GM19238 (cell line): ENCODE data around the gene ZFPM1.
A peak's percentile ranks its signal among the peaks of the same experiment; 100 is the strongest.

Experiments used
- DNase-seq: peaks from one replicate; pipeline ENCODE4 v3.0.0; 2011; ENCODE audit warnings: low spot score; ENCODE audit not compliant: insufficient read length

The ZFPM1 gene

DNA sequence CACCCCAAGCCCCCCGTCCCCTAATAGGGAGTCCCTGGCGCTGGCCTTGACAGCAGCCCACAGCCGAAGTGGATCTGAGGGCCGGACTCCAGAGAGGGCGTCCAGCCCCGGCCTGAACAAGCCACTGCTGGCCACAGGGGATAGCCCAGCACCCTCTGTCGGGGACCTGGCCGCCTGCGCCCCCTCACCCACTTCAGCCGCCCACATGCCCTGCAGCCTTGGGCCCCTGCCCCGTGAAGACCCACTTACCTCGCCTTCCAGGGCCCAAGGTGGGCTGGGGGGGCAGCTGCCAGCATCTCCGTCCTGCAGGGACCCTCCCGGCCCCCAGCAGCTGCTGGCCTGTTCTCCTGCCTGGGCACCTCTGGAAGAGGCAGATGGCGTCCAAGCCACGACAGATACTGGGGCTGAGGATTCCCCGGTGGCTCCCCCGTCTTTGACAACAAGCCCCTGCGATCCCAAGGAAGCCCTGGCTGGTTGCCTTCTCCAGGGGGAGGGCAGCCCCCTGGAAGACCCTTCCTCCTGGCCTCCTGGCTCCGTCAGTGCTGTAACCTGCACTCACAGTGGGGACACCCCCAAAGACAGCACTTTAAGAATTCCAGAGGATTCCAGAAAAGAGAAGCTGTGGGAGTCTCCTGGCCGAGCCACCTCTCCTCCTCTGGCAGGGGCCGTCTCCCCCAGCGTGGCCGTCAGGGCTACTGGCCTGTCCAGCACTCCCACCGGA is 19.3 kb upstream of the ZFPM1 start:
- no peak for DNase-seq

DNA sequence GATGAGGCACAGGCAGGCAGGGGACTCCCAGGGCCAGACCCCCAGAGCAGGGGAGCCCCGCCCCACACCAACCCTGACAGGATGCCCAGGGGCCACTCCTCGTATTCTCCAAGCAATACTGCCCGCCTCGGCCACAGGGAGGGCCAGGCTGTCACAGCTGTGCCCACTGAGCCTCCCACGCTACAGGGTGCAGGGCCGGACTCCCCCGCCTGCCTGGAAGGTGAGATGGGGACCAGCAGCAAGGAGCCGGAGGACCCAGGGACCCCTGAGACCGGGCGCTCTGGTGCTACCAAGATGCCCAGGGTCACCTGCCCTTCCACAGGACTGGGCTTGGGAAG is 18.8 kb upstream of the ZFPM1 start:
- DNase-seq = no peak

DNA sequence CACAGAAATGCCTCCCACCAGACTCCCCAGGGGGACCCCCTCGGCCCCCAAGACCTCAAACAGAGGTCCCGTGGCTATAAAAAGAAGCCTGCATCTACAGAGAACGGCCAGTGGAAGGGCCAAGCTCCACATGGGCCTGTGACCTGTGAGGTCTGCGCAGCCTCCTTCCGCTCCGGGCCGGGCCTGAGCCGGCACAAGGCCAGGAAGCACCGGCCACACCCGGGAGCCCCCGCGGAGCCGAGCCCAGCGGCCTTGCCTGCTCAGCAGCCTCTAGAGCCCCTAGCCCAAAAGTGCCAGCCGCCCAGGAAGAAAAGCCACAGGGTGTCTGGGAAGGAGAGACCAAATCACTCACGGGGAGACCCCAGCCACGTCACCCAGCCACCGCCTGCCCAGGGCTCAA is 18.3 kb upstream of the ZFPM1 start:
- DNase-seq = no peak

DNA sequence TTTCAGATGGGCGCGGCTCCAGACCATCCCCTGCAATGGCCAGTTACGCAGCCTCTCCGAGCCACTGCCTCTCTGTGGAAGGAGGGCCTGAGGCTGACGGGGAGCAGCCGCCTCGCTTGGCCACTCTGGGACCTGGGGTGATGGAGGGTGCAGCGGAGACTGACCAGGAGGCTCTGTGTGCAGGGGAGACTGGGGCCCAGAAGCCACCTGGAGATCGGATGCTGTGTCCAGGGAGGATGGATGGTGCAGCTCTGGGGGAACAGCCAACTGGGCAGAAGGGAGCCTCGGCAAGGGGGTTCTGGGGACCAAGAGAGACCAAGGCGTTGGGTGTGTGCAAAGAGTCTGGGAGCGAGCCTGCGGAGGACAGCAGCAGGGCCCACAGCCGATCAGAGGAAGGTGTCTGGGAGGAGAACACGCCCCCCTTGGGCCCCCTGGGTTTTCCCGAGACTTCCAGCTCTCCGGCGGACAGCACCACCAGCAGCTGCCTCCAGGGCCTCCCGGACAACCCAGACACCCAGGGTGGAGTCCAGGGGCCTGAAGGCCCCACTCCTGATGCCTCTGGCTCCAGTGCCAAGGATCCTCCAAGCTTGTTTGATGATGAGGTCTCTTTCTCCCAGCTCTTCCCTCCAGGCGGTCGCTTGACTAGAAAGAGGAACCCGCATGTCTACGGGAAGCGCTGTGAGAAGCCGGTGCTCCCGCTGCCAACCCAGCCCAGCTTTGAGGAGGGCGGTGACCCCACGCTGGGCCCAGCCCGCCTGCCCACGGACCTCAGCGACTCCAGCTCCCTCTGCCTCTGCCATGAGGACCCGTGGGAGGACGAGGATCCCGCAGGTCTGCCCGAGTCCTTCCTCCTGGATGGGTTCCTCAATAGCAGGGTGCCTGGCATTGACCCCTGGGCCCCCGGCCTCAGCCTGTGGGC is 17.4 kb upstream of the ZFPM1 start:
- DNase-seq = no peak

DNA sequence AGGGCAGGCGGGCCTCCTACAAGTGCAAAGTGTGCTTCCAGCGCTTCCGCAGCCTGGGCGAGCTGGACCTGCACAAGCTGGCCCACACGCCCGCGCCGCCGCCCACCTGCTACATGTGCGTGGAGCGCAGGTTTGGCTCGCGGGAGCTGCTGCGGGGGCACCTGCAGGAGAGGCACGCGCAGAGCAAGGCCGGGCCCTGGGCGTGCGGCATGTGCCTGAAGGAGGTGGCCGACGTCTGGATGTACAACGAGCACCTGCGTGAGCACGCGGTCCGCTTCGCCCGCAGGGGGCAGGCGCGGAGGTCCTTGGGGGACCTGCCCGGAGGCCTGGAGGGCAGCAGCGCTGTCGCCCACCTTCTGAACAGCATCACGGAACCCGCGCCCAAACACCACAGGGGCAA is 16.3 kb upstream of the ZFPM1 start:
- no peak for DNase-seq

DNA sequence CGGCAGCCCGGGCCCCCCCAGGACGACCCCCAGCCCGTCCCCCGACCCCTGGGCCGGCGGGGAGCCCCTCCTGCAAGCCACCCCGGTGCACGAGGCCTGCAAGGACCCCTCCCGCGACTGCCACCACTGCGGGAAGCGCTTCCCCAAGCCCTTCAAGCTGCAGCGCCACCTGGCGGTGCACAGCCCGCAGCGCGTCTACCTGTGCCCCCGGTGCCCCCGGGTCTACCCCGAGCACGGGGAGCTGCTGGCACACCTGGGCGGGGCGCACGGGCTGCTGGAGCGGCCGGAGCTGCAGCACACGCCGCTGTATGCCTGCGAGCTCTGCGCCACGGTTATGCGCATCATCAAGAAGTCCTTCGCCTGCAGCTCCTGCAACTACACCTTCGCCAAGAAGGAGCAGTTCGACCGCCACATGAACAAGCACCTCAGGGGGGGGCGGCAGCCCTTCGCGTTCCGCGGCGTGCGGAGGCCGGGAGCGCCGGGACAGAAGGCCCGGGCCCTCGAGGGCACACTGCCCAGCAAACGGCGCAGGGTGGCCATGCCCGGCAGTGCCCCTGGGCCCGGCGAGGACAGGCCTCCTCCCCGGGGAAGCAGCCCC is 15.6 kb upstream of the ZFPM1 start:
- peak; percentile 82 for DNase-seq

DNA sequence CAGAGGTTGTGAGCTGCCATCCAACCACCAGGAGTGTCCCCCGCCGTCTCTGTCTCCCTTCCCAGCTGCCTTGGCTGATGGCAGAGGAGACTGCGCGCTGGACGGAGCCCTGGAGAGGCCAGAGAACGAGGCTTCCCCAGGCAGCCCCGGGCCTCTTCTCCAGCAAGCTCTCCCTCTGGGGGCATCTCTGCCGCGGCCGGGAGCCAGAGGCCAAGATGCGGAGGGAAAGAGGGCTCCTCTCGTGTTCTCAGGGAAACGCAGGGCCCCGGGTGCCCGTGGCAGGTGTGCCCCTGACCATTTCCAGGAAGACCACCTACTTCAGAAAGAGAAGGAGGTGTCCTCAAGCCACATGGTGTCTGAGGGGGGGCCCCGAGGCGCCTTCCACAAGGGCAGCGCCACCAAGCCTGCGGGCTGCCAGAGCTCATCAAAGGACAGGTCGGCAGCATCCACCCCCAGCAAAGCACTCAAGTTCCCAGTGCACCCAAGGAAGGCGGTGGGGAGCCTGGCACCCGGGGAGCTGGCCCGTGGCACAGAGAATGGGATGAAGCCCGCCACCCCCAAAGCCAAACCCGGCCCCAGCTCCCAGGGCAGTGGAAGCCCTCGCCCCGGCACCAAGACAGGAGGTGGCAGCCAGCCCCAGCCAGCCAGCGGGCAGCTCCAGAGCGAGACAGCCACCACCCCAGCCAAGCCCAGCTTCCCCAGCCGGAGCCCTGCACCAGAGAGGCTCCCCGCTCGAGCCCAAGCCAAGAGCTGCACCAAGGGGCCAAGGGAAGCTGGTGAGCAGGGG is 14.8 kb upstream of the ZFPM1 start:
- DNase-seq = no peak

DNA sequence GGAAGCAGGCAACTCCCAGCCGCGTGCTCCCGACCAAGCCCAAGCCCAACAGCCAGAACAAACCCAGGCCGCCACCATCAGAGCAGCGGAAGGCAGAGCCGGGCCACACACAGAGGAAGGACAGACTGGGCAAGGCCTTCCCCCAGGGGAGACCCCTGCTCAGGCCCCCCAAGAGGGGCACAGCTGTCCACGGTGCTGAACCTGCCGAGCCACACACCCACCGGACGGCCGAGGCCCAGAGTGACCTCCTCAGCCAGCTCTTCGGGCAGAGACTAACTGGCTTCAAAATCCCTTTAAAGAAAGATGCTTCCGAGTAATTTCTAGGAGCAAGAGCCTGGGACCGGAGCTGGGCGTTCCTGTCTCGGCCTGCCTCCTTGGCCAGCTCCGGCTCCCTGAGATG is 14.1 kb upstream of the ZFPM1 start:
- no peak for DNase-seq

DNA sequence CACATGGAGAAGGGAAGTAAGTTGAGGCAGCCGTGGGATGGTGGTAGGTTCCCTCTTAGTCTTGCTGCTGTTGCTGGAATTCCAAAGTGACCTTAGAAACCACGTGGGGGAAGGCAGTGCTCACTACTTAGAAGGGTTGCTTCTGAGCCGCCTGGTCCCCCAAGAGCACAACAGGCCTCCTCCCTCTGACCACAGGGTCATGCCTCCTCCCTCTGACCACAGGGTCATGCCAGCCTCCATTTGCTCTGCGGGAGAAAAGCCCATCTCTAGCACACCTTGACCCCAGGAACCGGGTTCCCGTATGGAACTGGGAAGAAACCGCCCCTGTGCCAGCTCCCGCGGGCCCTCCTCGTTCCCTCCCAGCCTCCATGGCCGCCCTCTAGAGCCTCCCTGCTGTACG is 13.4 kb upstream of the ZFPM1 start:
- no peak for DNase-seq

DNA sequence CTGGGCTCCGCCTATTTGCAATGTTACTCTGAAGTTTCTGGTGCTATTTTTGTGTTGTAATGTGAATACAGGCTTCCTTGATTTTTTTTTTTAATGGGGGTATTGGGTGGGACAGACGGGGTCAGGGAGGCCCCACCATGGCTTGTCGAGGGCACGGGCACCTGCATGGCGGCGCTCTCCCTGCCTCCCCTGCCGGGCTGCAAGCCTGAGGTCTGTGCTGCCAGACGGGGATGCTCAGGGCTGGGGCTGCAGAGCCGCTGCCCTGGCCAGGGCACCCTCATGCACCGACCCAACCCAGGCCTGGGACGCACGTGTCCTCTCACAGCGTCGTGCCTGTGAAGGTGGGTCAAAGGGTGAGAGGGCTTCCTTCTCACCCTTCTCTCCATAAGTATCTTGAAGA is 13.0 kb upstream of the ZFPM1 start:
- no peak for DNase-seq

DNA sequence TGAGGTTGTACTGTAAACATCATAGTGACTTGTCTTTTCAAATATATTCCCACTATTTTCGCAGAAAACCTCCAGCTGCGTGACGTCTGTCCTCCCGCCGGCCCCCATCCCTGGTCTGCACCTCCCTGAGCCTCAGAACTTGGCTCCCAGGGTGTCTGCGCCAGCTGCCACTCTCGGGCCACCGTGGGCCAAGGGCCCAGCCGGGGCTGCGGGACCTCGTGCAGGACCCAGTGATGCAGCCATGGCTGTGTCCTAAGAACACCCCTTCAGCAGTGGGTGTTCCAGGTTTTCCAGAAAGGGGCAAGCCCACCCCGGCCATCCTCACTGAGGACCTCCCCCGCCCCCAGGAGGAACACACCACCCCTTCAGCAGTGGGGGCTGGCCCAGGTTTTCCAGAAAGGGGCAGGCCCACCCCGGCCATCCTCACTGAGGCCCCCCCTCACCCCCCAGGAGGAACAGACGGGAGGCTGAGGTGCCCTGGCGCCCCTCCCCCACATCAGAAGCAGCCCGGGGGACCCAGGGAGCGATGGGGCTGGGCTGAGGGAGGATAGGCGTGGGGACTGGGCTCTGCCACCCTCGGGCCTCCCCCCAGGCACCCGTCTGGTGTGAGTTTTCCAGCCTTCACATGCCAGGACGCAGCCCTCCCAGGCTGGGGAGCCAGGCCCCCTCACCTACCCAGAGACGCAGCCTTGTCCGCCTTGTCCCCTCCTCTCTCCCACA is 12.2 kb upstream of the ZFPM1 start:
- DNase-seq = no peak

DNA sequence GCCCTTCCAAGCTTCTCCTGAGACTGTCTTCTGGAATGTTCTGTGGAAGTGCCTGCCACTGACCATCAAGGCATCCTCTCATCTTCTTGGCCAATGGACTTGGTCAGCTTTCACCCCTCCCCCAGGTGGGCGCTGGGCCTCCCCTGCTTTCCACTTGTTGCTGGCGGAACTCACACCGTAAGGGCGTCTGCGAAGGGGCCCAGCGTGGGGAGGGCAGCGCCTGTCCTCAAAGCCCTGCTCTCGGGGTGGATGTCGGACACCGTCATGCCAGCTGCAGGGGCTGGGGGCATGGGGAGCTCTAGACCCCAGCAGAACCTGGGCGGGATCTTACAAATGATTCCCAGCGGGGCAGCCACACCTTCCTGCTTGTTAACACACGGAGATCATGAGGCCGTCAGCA is 11.6 kb upstream of the ZFPM1 start:
- DNase-seq = no peak

DNA sequence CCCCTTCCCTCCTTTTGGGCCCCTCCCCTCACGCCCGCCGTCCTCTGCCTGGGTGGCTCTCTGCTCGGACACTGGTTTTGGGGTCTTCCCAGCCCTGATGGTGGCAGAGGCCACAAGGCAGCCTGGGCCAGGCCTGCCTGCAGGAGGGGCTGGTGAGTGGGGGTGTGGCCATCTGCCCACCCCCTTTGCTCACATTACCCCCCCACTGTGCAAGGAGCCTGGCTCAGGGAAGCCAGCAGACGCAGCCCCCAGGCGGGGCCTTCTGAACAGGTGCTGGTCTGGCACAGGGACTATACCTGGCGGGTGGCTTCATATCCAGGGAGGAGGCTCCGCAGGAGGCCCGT is 10.7 kb upstream of the ZFPM1 start:
- DNase-seq = no peak

DNA sequence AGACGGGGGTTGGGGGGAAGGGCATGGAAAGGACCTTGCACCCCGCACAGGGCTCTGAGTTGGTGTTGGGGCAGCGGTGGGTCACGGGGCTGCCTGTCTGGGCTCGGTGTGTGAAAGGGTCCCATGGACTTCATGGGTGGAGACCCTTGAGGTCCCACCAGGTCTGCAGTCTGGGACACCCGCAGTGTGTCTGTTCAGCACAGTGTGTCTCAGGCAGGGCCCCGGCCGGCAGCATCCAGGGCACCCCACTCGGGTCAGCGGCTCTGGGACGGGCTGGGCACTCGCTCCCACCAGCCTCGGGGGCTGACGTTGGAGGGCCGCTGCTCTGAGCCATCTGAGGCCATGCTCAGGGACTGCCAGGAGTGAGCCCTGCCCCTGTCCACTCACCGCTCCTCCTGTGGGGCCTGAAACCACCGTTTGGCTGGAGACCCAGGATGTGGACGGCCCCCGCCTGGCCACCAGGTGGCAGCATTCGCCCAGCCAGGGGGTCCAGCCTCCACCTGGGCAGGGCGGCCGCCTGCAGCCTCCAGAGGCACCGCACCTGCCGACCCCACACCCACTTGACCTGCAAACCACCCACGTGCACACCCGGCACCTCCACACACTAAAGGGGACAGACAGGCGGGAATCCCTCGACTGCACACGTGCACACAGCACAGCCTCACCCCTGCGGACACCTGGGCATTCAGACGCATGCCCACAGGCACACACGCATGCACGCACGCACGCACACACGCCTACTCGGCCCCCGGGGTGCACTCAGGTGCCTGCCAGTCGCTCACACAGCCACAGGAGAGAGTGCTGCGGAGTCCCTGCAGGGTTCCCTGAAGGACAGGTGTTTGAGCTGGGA is 10.1 kb upstream of the ZFPM1 start:
- DNase-seq = peak; percentile 98

DNA sequence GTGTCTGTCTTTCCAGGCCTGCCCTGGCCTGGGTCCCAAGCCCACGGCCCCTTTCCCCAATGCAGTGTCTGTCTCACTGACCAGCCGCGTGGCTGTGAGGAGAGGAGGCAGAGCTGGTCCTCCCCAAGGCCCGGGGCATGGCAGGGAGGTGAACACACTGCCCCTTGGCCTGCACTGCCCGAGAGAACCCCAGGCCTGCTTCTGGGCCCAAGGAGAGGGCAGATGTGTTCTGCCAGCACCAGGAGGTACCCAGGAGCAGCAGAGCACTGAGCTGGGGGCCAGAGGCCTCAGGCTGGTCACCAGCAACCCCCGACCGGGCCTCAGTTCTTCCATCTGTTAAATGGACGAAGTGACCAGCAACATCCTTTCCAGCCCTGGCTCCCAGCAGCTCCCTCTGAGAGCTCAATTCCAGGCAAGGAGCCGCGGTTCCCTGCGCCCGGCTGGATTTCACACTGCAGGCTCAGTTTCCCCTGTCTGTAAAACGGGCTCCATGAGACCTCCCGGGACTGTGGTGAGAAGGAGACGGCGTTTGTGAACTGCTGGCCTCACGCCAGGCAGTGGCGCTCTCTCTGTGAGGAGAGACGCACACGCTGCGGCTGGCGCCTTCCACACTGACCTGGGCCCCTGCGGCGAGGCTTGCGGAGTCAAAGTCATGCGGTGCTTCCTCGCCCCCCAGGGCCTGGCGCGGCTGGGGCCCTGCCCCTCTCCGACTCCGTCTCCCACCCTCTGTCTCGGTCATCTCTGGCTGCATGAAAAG is 8.1 kb upstream of the ZFPM1 start:
- DNase-seq = no peak

DNA sequence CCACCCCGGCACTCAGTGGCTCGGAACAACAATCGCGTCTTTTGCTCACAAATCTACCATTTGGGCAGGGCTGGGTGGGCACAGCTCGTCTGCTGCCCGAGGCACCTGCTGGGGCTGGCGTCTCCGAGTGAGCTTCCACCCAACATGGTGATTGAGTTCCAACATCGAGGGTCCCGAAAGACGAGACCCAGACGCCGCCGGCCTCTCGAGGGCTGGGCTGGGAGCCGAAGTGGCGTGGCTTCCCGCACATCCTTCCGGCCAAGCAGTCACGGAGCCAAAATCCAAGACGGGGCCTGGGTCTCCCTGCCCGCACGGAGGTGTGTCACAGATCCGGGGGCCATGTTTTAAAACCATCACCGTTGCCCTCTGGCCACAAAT is 7.5 kb upstream of the ZFPM1 start:
- DNase-seq = no peak

DNA sequence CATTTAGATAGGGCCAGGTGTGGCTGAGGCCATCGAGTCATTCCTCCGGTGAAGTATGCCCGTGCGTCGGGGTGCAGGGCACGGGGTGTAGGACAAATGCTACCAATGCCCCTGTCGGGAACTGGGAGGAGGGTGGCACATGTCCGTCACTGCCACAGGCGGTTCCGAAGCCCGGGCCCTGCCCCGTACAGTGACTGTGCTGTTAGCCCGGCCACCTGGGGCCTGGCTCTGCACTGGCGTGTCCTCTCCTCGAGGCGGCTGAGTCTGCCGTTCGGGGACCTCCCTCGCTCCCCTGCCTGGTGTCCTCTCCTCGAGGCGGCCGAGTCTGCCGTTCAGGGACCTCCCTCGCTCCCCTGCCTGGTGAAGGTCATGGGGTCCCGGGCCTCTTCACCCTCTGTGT is 7.0 kb upstream of the ZFPM1 start:
- no peak for DNase-seq

DNA sequence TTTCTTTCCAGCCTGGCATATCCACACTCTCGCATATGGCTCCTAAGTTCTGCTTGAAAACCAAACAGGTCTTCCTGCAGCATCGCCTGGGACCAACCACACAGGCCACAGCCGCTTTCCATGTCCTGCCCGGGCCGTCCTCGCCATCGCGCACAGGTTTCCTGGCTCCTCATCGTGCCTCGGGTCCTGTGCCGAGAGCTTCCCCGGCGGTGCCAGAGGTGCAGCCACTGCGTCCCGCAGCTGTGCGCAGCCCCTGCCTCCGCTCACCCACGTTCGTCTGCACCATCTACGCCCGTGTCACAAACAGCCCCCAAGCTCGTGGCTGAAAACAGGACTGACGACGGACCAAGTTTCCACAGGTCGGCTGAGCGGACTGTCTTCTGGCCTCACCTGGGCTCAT is 6.3 kb upstream of the ZFPM1 start:
- DNase-seq = no peak

DNA sequence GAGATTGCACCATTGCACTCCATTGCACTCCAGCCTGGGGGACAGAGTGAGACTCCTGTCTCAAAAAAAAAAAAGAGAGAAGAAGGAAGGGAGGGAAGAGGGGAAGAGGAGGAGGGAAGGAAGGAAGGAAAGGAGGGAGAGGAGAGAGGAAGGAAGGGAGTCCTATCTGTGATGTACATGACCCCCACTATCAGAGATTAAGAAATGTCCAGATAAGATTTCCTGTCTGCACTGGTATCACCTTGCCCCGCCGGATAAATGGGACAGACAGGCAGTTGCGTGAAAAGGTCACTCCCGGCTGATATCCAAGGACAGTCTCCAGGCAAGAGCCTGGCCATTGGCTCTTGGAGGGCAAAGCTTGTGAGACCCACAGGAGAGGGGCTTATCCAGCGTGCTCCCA is 5.2 kb upstream of the ZFPM1 start:
- no peak for DNase-seq
